GM19397 (cell line): ENCODE measurements around the gene RNF150.

Experiments used
- ATAC-seq: cut with Tn5 transposase; IDR thresholded peaks from one replicate; pipeline ENCODE4 v1.9.1; 2021; ENCODE audit warnings: mild to moderate bottlenecking, moderate library complexity; ENCODE audit not compliant: unreplicated experiment

RNF150 gene

GRCh38 chr4:140930011-140930410 is 203.3 kb downstream of the RNF150 start:
- ATAC-seq: no peak

- ATAC-seq: no peak
These were observed 204.4 kb downstream of the RNF150 start for GRCh38 chr4:140928880-140929279.

- no peak for ATAC-seq
These were observed 206.6 kb downstream of the RNF150 start for GRCh38 chr4:140926672-140927071.

GRCh38 chr4:140925417-140925816 is 207.9 kb downstream of the RNF150 start:
- ATAC-seq: no peak

- no peak for ATAC-seq
These were observed 208.4 kb downstream of the RNF150 start for GRCh38 chr4:140924761-140925392.

- ATAC-seq: no peak
These were observed 226.0 kb downstream of the RNF150 start for GRCh38 chr4:140906993-140907962.

- ATAC-seq: no peak
These were observed 228.4 kb downstream of the RNF150 start for GRCh38 chr4:140904904-140905303.

GRCh38 chr4:140903522-140904475 is 229.5 kb downstream of the RNF150 start:
- no peak for ATAC-seq

GRCh38 chr4:140901736-140902336 is 231.4 kb downstream of the RNF150 start:
- no peak for ATAC-seq

- ATAC-seq: no peak
These were observed 239.3 kb downstream of the RNF150 start for GRCh38 chr4:140893939-140894338.

- no peak for ATAC-seq
These were observed 245.2 kb downstream of the RNF150 start for GRCh38 chr4:140888054-140888453.

GRCh38 chr4:140887467-140887866 is 245.8 kb downstream of the RNF150 start:
- no peak for ATAC-seq

- ATAC-seq: peak; percentile 79
These were observed 248.7 kb downstream of the RNF150 start for GRCh38 chr4:140884431-140885058.

GRCh38 chr4:140877781-140878180 is 255.5 kb downstream of the RNF150 start:
- ATAC-seq: no peak

- no peak for ATAC-seq
These were observed 256.5 kb downstream of the RNF150 start for GRCh38 chr4:140876615-140877364.

- ATAC-seq: no peak
These were observed 257.4 kb downstream of the RNF150 start for GRCh38 chr4:140875746-140876452.

GRCh38 chr4:140874056-140874455 is 259.2 kb downstream of the RNF150 start:
- no peak for ATAC-seq

GRCh38 chr4:140871368-140871767 is 261.9 kb downstream of the RNF150 start:
- ATAC-seq: no peak

GRCh38 chr4:140870427-140870826 is 262.8 kb downstream of the RNF150 start:
- no peak for ATAC-seq
